ENCODE measurements around the gene PEF1.

DNA sequence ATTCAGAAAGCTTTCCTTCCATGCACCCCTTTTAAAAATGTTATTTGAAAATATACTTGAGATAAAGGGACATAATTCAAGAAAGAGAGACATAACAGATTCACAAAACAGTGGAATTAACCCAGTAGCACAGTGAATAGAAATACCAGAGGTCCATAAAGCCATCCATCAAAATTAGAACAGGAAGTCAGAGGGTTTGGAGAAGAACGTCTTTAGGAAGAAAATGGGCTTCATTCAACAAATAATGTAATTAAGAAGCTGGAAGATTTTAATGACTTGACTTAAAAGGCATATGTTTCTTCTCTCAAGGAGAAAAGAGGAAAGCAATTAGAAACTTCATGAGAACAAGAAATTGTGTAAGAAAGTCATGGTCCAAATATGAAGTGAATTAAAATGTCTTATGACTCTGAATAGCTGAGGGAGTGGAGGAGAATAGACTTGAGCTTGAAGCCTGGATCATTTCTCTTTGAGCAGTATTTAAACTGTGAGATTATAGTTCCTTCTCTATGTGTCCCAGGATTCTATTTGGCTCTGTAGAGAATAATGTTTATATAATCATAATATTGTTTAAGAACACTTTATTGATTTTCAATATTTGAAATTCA is 35.1 kb downstream of the PEF1 start:
- no peak for TF ChIP-seq RAD21 (IDR thresholded peaks at IDR 0.05; ENCODE audit: low read depth)
- no peak for TF ChIP-seq TAF1 (IDR thresholded peaks at IDR 0.05; ENCODE audit: low read depth)
- no peak for TF ChIP-seq TEAD4 (IDR thresholded peaks at IDR 0.05)
- no peak for TF ChIP-seq CEBPB (IDR thresholded peaks at IDR 0.05)
- TF ChIP-seq YY1 (IDR thresholded peaks at IDR 0.05; ENCODE audit: low read depth), result no peak
- TF ChIP-seq, protein P1, sequence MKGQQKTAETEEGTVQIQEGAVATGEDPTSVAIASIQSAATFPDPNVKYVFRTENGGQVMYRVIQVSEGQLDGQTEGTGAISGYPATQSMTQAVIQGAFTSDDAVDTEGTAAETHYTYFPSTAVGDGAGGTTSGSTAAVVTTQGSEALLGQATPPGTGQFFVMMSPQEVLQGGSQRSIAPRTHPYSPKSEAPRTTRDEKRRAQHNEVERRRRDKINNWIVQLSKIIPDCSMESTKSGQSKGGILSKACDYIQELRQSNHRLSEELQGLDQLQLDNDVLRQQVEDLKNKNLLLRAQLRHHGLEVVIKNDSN (IDR thresholded peaks at IDR 0.05), result no peak
- TF ChIP-seq NFIC (IDR thresholded peaks at IDR 0.05), result no peak
